Renal cortical epithelial cell (primary cell): ENCODE data around the gene TRIM2. TPM values are rescaled to one million over a fixed set of nuclear protein-coding genes. Genes with fewer than 3 reads are reported as not detected.
A peak's percentile ranks its signal among the peaks of the same experiment; 100 is the strongest.

Source experiments
- DNase-seq: peaks from one replicate; pipeline ENCODE4 v3.0.0-alpha.2; 2011; ENCODE audit warnings: low read depth
- total RNA-seq: library from RNA; depleted of rRNA; stranded (reverse); fragments of >200 nt; gene quantifications from 2 replicates; pipeline ENCODE4 v1.2.3, GENCODE V29; 2014

Gene TRIM2
- total RNA-seq, 1 donor from 2014 or later = 181 TPM

GRCh38 chr4:153275380-153276276, 71.4 kb downstream of the TRIM2 start:
- DNase-seq = no peak

DNA sequence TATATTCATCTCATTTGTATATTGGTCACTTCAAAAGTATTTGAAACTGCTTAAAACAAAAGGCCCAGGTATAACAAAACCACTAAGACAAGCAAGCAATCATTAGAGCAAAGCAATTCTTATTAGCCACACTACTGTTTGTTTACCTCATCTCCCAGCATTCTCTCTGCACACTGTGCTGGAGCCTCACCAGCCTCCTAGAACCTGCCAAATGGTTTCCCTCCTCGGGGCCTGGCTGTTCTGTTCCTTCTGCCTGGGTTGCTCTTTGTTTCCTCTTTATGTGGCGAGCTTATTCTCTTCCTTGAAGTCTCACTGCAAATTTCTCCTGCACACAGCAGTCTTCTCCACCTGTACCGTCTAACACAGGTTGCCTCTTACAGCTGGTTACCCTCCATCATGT, 72.7 kb downstream of the TRIM2 start:
- no peak for DNase-seq

- no peak for DNase-seq
These were observed 77.2 kb downstream of the TRIM2 start for GRCh38 chr4:153281476-153281875.

DNA sequence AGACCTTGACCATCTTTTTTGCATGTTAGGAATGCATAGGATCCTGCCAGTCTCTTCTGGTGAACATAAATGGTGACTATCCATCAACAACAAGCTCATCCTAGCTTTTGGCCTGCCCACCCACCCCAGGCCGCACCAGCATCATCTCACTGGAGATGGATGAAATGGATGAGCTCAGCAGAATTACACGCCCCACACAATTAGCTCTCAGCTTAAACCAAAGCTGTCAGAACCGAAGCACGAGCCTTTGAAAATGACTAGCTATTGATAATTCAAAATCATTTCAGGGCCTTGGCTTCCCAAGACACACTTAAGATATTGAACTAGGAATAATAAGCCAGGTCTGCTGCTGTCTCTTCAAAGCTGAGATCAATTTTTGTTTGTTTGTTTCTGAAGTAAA, 77.8 kb downstream of the TRIM2 start:
- no peak for DNase-seq

- DNase-seq = no peak
These were observed 79.0 kb downstream of the TRIM2 start for GRCh38 chr4:153283260-153283659.

- DNase-seq = no peak
These were observed 85.9 kb downstream of the TRIM2 start for GRCh38 chr4:153290134-153290533.

GRCh38 chr4:153291562-153291961, 87.3 kb downstream of the TRIM2 start:
- DNase-seq = no peak

DNA sequence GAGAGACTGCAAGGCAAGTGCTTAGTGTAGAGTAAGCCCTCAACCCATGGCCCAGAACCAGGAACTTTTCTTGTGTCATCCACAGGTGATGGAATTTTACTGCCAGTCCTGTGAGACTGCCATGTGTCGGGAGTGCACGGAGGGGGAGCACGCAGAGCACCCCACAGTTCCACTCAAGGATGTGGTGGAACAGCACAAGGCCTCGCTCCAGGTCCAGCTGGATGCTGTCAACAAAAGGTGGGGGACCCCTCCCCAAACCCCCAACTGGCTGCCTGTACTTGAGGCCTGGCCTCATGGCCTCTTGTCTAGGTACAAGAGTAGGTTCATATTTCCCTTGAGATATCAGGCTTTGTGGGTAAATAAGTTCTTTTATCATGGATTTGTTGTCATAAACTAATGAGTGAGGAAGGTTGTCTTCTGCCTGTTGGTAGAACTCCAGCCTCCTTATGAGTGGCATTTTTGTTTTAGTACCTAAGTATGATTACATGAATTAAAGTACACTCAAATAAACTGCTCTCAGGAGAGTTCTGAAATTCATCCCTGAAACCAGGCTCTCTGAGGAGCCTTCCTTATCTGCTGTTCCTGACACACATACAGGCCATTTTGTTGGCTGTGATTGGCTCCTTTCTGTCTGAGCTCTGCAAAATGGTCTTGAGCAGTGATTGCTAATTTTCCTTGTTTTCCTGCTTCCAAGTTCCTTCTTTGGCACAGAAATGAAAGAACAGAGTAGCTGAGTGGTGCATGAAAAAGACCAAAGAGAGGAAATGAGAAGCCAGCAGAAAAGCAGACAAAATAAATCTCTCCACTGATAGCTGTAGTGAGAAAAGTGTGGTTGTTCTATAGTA, 88.9 kb downstream of the TRIM2 start:
- DNase-seq = no peak

DNA sequence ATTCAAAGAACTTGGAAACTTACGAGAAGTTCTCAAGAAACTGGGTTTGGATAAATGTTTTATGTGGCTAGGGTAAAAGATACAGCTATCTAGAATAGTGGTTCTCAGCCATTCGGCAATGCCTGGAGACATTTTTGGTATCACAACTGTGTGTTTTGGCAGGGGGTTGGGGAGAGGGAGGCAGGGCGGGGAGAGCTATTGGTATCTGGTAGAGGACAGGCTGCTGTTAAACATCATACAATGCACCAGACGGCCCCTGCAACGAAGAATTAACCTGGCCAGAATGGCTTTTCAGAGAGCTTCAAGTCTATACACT, 89.5 kb downstream of the TRIM2 start:
- DNase-seq = no peak

GRCh38 chr4:153294631-153295030, 90.4 kb downstream of the TRIM2 start:
- DNase-seq = peak; percentile 73

- DNase-seq = peak; percentile 6
These were observed 91.0 kb downstream of the TRIM2 start for GRCh38 chr4:153295131-153295755.

DNA sequence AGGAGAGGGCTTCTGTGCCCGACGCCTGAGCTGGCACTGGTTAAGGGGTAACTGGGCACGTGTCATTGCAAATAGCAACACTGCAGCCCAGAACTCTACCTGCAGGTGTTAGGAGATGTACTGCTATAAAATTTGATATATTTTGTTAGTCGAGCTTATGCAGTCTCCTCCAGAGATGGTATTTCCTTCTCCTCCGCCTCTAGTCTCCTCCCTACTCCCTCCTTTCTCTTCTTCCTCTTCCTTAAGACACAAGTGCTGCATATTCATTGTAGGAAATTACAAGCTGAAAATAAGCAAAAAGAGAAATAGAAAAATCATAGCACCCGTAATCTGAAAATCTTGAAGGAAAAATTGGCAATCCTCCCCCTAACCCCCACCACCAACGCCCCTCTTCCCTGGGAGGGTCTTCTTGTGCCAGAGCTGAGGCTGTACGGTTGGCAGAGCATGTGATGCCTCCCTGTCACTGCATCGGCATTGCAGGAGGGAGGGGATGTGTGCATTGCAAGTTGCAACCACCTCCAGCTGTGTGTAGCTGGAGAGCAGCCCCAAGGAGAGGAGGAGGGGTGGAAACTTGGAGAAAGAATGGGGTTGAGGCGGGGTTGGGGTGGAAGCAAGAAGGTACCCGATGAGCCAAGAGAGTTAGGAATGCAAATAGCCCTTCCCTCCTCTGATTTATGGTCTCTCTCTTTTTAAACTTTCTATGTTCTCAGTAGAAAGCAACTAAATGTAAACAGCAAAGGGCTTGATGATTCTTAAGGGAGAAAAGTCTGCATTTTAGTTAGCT, 92.0 kb downstream of the TRIM2 start:
- no peak for DNase-seq

DNA sequence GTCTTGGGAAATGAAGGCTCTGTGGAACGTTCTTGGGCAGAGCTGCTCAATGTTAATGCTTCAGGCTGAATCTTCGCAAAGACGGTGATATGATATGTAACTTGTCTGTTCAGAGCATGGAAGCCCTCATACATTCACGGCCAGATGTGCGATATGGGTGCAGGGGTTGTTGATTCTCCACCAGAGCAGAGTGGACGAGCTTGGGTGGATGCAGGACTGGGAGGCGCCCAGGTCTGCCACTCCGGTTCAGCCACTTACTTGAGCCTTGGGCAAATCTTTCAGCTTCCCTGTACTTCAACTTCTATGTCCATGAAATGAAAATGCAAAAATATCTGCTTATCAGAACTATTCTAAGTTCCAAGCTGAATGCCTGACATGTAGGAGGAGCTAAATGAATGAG, 92.9 kb downstream of the TRIM2 start:
- no peak for DNase-seq

- no peak for DNase-seq
These were observed 106.5 kb downstream of the TRIM2 start for GRCh38 chr4:153310793-153311192.

- DNase-seq = no peak
These were observed 110.7 kb downstream of the TRIM2 start for GRCh38 chr4:153314915-153315314.

GRCh38 chr4:153318696-153319320, 114.6 kb downstream of the TRIM2 start:
- peak; percentile 57 for DNase-seq

DNA sequence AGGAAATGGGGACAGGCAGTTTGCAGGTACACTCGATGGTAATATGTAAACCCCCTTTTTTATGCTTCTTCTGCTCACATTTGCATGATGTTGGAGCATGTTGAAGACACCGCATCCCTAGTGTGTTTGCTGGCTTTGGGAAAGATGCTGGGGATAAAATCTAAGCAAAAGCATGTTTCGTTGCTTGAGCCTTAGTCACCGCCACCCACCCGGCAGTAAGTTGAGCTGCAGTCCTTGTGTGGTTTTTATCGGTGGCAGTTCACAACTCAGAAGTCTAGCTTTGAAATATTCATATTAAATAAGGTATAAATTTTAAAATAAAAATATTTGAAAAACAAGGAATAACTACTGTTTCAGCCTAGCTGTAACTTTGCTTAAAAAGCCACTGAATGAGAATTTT, 118.5 kb downstream of the TRIM2 start:
- DNase-seq = no peak

GRCh38 chr4:153324046-153324445, 119.8 kb downstream of the TRIM2 start:
- DNase-seq = no peak

DNA sequence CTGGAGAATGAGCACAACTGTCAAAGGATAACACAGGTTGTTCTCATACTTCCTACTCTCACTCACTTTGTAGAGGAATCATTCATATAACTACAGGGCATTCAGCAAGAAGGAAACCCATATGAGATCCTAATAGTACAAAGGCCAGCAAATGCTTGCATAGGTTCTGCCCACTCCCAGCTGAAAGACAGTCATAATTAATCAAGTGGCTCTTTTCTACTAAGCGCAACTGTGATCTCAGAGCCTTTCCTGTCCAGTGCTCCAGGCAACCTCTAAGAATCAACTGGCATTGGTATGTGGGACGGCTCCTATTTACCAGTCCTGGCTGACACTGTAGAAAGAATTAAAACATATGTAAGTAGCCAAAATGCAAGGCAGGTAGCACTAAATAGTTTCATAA, 121.3 kb downstream of the TRIM2 start:
- DNase-seq = no peak

GRCh38 chr4:153326513-153326912, 122.3 kb downstream of the TRIM2 start:
- no peak for DNase-seq

- no peak for DNase-seq
These were observed 123.0 kb downstream of the TRIM2 start for GRCh38 chr4:153327247-153327646.
